NCI-H69 (cell line): ENCODE results near the gene SRMS.
"Not testable (repeated sequence)": the region's sequence is repeated elsewhere in the genome, so short reads cannot be mapped to it uniquely, and the experiment has no call there.

ENCODE experiments used
- DNase-seq: peaks from one replicate; lab custom pipeline; 2025; lab: John Stamatoyannopoulos, UW

Gene SRMS

GRCh38 chr20:63579017-63579694, 31.6 kb upstream of the SRMS start:
- no peak for DNase-seq

GRCh38 chr20:63578224-63579016, 30.9 kb upstream of the SRMS start:
- peak; percentile 21 for DNase-seq

GRCh38 chr20:63577317-63577894, 29.9 kb upstream of the SRMS start:
- no peak for DNase-seq

- no peak for DNase-seq
These were observed 28.8 kb upstream of the SRMS start for GRCh38 chr20:63576311-63576710.

GRCh38 chr20:63574829-63575743, 27.5 kb upstream of the SRMS start:
- no peak for DNase-seq

GRCh38 chr20:63574156-63574828, 26.7 kb upstream of the SRMS start, which contains the start of gene HELZ2:
HELZ2 (minus strand) TSS chr20:63574239; CDS start chr20:63572385, 1,854 bp downstream.
- DNase-seq: peak; percentile 79

- no peak for DNase-seq
These were observed 26.1 kb upstream of the SRMS start for GRCh38 chr20:63573647-63574131.

GRCh38 chr20:63572788-63573646, 25.5 kb upstream of the SRMS start:
- DNase-seq: no peak

GRCh38 chr20:63572071-63572787, 24.7 kb upstream of the SRMS start:
- no peak for DNase-seq

GRCh38 chr20:63571087-63571478, 23.5 kb upstream of the SRMS start:
- DNase-seq: not testable (repeated sequence)

- no peak for DNase-seq
These were observed 22.9 kb upstream of the SRMS start for GRCh38 chr20:63570281-63571086.

GRCh38 chr20:63568986-63569949, 21.7 kb upstream of the SRMS start:
- DNase-seq: peak; percentile 81

- no peak for DNase-seq
These were observed 20.8 kb upstream of the SRMS start for GRCh38 chr20:63568170-63568981.

GRCh38 chr20:63567386-63568169, 20.0 kb upstream of the SRMS start:
- DNase-seq: no peak

- no peak for DNase-seq
These were observed 19.5 kb upstream of the SRMS start for GRCh38 chr20:63567136-63567385.
